MM.1S (cell line): ENCODE measurements around the gene SLCO4A1.

Source experiments
- EZH2 ChIP-seq: fragments of 300-600 bp; sonication (generic); optimal IDR thresholded peaks from 2 replicates; pipeline ENCODE3; 2017; ENCODE audit warnings: low read depth, mild to moderate bottlenecking, antibody characterized with exemption, low read length, mixed read lengths
- TF ChIP-seq, protein P1 (sequence below): fragments of 300-600 bp; sonication (generic); IDR thresholded peaks from 2 replicates; pipeline ENCODE4 v1.5.1; 2016; ENCODE audit warnings: antibody characterized with exemption, low read length, mixed read lengths

DNA sequence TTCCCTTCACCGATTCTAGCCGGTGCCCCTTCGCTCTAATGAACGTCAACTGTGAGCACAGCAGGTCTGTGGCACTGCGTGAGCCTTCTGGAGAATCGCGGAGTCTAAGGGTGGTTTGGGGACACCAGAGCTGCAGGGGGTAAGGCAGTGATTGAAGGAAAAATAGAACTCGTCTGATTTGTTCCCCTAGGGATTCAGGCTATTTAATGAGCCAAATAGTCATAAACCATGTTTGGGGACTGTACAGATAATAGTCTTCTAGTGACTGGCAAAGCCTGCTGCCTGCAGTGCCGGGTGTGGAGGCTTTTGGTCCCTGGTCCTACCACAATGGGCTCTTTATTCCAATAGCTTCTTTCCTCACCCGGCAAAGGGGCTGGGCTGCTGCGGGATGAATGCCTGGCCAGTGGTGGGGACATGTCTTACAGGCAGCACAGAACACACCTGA lies 55.2 kb downstream of the SLCO4A1 start:
- TF ChIP-seq, protein P1, sequence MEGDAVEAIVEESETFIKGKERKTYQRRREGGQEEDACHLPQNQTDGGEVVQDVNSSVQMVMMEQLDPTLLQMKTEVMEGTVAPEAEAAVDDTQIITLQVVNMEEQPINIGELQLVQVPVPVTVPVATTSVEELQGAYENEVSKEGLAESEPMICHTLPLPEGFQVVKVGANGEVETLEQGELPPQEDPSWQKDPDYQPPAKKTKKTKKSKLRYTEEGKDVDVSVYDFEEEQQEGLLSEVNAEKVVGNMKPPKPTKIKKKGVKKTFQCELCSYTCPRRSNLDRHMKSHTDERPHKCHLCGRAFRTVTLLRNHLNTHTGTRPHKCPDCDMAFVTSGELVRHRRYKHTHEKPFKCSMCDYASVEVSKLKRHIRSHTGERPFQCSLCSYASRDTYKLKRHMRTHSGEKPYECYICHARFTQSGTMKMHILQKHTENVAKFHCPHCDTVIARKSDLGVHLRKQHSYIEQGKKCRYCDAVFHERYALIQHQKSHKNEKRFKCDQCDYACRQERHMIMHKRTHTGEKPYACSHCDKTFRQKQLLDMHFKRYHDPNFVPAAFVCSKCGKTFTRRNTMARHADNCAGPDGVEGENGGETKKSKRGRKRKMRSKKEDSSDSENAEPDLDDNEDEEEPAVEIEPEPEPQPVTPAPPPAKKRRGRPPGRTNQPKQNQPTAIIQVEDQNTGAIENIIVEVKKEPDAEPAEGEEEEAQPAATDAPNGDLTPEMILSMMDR = no peak
- TF ChIP-seq EZH2 = no peak
